Muscle of leg (tissue), 11 donors: ENCODE results near the gene TPPP2. TPM values are rescaled to one million over a fixed set of nuclear protein-coding genes. Genes with fewer than 3 reads are reported as not detected.

Experiments used
- DNase-seq: peaks from one replicate; pipeline ENCODE4 v3.0.0; 2013
- H3K27ac ChIP-seq: one replicate; pipeline ENCODE4 v1.5.1; 2013; ENCODE audit warnings: mild to moderate bottlenecking, low read length, control low read depth
- H3K27me3 ChIP-seq: one replicate; pipeline ENCODE4 v1.6.1; 2013; ENCODE audit warnings: low read length; ENCODE audit not compliant: control insufficient read depth, insufficient read depth
- H3K36me3 ChIP-seq: one replicate; pipeline ENCODE4 v1.6.1; 2013; ENCODE audit warnings: low read length; ENCODE audit not compliant: control insufficient read depth, insufficient read depth
- H3K4me1 ChIP-seq: one replicate; pipeline ENCODE4 v1.6.1; 2013; ENCODE audit warnings: low read length; ENCODE audit not compliant: control insufficient read depth, insufficient read depth
- H3K4me3 ChIP-seq: one replicate; pipeline ENCODE4 v1.5.1; 2013; ENCODE audit warnings: low read length, control low read depth
- H3K9me3 ChIP-seq: replicated peaks from 2 replicates; pipeline ENCODE4 v1.6.1; 2013; ENCODE audit warnings: low read depth, low read length; ENCODE audit not compliant: control insufficient read depth
- WGBS: methylation state at CpG from one replicate; pipeline ENCODE4 v1.1.5; 2013; ENCODE audit warnings: missing lambda C conversion rate; ENCODE audit not compliant: insufficient coverage; 5-methylcytosine and 5-hydroxymethylcytosine counted together
- polyA plus RNA-seq, 8 donors: library from polyadenylated mRNA; unstranded; fragments of 120-200 nt; gene quantifications; one replicate each; pipeline versions ENCODE4 v1.2.1 to v1.2.3, GENCODE V29; 2013; ENCODE audit warnings: inconsistent platforms in 1 of 8, low replicate concordance in 1 of 8; ENCODE audit not compliant: insufficient read length in 8 of 8, insufficient read depth in 1 of 8
- total RNA-seq: library from RNA; stranded (reverse); fragments of 120-200 nt; gene quantifications from one replicate; pipeline ENCODE4 v1.2.4, GENCODE V29; 2013

The TPPP2 gene
- total and polyA plus RNA-seq, 9 donors: 0.28 to 0.85 (median 0.41) TPM; not detected in 1

GRCh38 chr14:21024585-21025370, 5.2 kb upstream of the TPPP2 start, which contains the start of gene NDRG2:
TSS of gene NDRG2 (minus strand) at chr14:21025061. CDS start at chr14:21023315, 1,746 bp downstream.
- DNase-seq: peak; percentile 87
- H3K4me1 ChIP-seq: peaks cover 38% of the 10 kb centered on the region

GRCh38 chr14:21025371-21026273, 4.4 kb upstream of the TPPP2 start:
- peak; percentile 70 for DNase-seq
- H3K36me3 ChIP-seq: peaks cover 23% of the 10 kb centered on the region

More at GRCh38 chr14:21024585-21025370, 5.2 kb upstream of the TPPP2 start, which contains the start of gene NDRG2:
- Histone ChIP-seq H3K36me3 (peaks cover 29% of the 10 kb centered on the region), H3K27me3 (peaks cover 2% of the 10 kb centered on the region), H3K27ac (peak within 1 kb of the TSS; percentile 92), H3K9me3 (no peaks in the 10 kb centered on the region), H3K4me3 (peak within 1 kb of the TSS; percentile 61)
- under 1% methylated on average over 35 of the region's 72 CpGs for WGBS

DNA sequence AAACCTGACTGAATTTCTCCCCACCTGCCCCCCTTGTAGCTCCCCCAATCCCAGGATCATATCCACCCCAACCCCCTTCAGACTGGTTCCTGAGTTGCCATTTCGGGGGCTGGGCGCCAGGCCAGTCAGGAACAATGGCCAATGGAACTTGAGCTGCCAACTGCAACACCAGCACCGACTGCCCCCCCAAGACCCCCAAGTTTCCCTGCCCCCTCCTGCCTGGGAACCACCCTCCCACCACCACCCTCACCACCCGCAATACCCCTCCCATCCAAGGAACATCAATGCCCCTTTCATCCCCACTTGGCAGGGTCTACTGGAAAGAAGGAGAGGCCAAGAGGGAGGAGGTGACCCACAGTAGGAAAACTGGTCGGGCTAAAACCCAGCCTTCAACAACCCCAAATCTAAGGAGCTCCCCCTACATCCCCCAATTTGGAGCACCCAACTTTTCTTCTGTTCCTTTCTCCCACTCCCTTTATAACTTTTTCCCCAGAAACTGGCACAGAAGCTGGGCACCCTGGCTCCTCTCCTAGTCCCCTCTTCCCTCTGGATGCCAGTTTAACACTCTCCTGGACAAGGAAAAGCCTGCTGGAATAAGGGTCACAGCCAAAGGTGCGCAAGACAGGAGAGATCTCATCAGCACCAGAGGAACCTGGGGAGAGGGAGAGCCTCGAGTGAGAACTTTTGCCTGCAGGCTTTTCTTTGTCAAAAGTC, 3.6 kb upstream of the TPPP2 start:
- peak overlapping the region; percentile 61 for H3K4me3 ChIP-seq
- H3K36me3 ChIP-seq: peaks cover 15% of the 10 kb centered on the region
- WGBS: 70% methylated on average over 2 of the region's 7 CpGs
- DNase-seq: peak; percentile 46
- no peaks in the 10 kb centered on the region for H3K9me3 ChIP-seq
- H3K27me3 ChIP-seq: peaks cover 2% of the 10 kb centered on the region
- H3K27ac ChIP-seq: peak overlapping the region; percentile 86
- peaks cover 39% of the 10 kb centered on the region for H3K4me1 ChIP-seq

More at GRCh38 chr14:21025371-21026273, 4.4 kb upstream of the TPPP2 start:
- Histone ChIP-seq H3K9me3 (no peaks in the 10 kb centered on the region), H3K27ac (peak overlapping the region; percentile 92), H3K4me3 (peak overlapping the region; percentile 61), H3K27me3 (peaks cover 2% of the 10 kb centered on the region), H3K4me1 (peaks cover 38% of the 10 kb centered on the region)
- WGBS: 3% methylated on average over 30 of the region's 58 CpGs

DNA sequence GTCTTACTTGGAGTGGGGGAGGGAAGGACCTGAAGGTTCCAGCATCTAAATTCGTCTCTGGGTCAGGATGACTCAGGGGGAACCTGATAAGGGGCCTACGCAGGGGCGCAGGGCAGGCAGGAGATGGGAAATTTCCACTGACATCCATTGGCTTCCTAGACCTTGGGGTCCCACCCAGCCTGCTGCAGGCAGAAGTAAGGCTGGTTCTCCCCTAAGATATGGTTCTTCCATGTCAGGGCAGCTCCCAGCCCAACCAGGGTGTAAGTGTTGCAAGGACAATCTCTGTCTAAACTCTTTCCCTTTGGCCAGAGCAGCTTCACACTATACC, 3.1 kb upstream of the TPPP2 start:
- H3K27me3 ChIP-seq: peaks cover 2% of the 10 kb centered on the region
- no peaks in the 10 kb centered on the region for H3K9me3 ChIP-seq
- peak overlapping the region; percentile 86 for H3K27ac ChIP-seq
- H3K4me3 ChIP-seq: no peak overlapping the region
- H3K36me3 ChIP-seq: peaks cover 10% of the 10 kb centered on the region
- H3K4me1 ChIP-seq: peaks cover 43% of the 10 kb centered on the region
- 50% methylated on average over 2 of the region's 3 CpGs for WGBS
- DNase-seq: no peak

DNA sequence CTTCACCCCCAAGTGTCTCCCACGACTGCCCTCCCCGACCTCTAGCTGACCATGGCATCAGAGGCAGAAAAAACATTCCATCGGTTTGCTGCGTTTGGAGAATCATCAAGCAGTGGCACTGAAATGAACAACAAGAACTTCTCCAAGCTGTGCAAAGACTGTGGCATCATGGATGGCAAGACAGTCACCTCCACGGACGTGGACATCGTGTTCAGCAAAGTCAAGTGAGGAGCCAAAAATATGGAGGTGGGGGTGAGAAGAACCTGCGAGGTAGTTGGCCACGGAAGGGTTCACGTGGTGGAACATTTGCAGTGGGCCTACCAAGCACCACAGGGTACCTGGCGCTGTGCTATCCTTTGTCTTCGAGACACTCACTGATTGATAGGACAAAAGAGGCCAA, 514 bp downstream of the TPPP2 start:
- Histone ChIP-seq H3K27ac (no peak overlapping the region), H3K4me3 (no peak overlapping the region), H3K36me3 (no peaks in the 10 kb centered on the region), H3K27me3 (no peaks in the 10 kb centered on the region), H3K9me3 (no peaks in the 10 kb centered on the region), H3K4me1 (peaks cover 44% of the 10 kb centered on the region)
- 85% methylated on average over 12 of the region's 12 CpGs for WGBS
- DNase-seq: no peak

GRCh38 chr14:21032326-21033132, 2.5 kb downstream of the TPPP2 start:
- DNase-seq: no peak
- 79% methylated on average over 2 of the region's 5 CpGs for WGBS
- Histone ChIP-seq H3K4me1 (peaks cover 35% of the 10 kb centered on the region), H3K27ac (no peak overlapping the region), H3K27me3 (no peaks in the 10 kb centered on the region), H3K9me3 (no peaks in the 10 kb centered on the region), H3K36me3 (no peaks in the 10 kb centered on the region), H3K4me3 (no peak overlapping the region)

- Histone ChIP-seq H3K27ac (no peak overlapping the region), H3K4me1 (peaks cover 41% of the 10 kb centered on the region), H3K9me3 (no peaks in the 10 kb centered on the region), H3K27me3 (no peaks in the 10 kb centered on the region), H3K36me3 (no peaks in the 10 kb centered on the region), H3K4me3 (no peak overlapping the region)
- 77% methylated on average over 4 of the region's 4 CpGs for WGBS
- no peak for DNase-seq
Observed at GRCh38 chr14:21033133-21033698, 3.2 kb downstream of the TPPP2 start.

DNA sequence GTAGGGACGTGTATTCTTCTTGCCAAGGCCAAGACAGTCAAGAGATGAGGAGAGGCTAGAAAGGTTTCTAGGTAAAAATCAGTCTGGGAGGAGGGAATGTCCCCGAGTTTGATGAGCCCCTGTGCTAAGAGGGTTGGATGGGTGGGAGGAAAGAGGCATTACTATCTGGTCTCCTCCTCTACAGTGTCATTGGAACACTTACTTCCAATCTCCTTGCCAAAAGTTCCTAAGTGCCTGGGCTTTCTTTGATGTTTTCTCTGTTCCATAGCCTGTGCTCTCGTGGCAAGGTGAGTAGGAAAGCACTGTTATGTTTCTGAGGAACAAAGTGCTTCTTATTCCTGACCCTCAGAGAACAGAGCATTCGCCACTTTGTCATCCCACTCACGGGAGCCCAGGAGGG, 4.7 kb downstream of the TPPP2 start, which contains the start of gene RNASE13:
Gene RNASE13, minus strand, starts transcription at position 101 of the 400 bp plus-strand sequence. CDS start 519 bp downstream, outside the sequence.
- DNase-seq: no peak
- H3K4me3 ChIP-seq: no peak within 1 kb of the TSS
- no peaks in the 10 kb centered on the region for H3K9me3 ChIP-seq
- H3K27me3 ChIP-seq: no peaks in the 10 kb centered on the region
- H3K4me1 ChIP-seq: peaks cover 55% of the 10 kb centered on the region
- 77% methylated on average over 3 of the region's 5 CpGs for WGBS
- no peak within 1 kb of the TSS for H3K27ac ChIP-seq
- H3K36me3 ChIP-seq: no peaks in the 10 kb centered on the region

DNA sequence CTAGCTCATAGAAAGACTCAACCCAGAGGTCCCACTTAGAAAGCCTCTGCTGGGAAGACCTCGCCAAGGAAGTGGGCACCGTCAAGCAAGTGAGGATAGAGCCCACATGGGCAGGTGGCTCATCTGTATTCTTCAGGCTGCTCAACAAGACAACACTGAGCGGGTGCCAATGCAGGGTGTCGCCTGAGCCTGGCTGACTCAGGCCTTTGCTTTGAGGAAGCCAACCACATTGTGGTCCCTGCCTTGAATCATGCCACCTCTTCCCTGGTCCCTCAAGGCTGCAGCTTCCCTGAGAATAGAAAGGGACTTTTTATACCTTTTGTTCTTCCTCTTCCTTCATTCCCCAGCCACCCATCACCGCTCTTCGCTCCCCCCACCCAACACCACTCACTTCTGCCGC, 6.7 kb downstream of the TPPP2 start:
- Histone ChIP-seq H3K4me1 (peaks cover 55% of the 10 kb centered on the region), H3K4me3 (no peak overlapping the region), H3K27ac (no peak overlapping the region), H3K27me3 (no peaks in the 10 kb centered on the region), H3K9me3 (no peaks in the 10 kb centered on the region), H3K36me3 (no peaks in the 10 kb centered on the region)
- WGBS: 83% methylated on average over 2 of the region's 7 CpGs
- DNase-seq: no peak
